Forelimb muscle (tissue), 1 donor: Measurements from ENCODE around the gene ERC1. TPM values are rescaled to one million over a fixed set of nuclear protein-coding genes. Genes with fewer than 3 reads are reported as not detected.

ENCODE experiments used
- DNase-seq: peaks from one replicate; pipeline ENCODE4 v3.0.0-alpha.2; 2013; ENCODE audit warnings: low read depth
- polyA plus RNA-seq: library from polyadenylated mRNA; unstranded; fragments of 120-200 nt; gene quantifications from one replicate; pipeline ENCODE4 v1.2.1, GENCODE V29; 2013; ENCODE audit not compliant: insufficient read length

ERC1 gene
- polyA plus RNA-seq = 20.4 TPM

DNA sequence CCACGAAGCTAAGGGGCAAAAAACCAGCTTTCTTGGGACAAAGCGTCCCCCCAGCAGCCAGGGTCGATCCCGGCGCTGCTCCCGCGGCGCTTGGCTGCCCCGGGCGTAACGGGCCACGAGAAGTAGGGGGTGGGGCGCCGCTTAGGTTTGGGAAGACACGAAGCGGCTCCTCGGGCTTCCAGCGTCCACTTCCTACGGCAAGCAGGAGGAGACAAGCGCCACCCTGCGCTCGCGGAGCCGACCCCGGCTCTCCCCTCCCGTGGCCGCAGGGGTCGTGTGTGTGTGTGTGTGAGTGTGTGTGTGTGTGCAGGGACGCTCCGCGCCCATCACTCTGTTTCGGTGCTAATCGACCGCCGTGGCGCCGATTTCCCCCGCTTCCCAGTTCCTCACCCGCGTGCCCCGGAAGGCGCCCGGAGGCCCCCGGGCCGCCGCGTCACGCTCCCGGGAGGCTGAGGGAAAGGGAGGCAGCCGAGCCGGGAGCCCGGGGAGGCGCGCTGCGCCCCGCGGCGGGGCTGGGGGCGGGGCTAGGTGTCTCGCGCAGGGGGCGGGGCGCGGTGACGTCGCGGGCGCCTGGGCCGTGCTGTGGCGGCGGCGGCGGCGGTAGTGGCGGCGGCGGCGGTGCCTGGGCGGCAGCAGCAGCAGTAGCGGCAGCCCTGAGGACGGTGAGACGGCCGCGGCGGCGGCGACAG lies at the start of gene ERC1:
ERC1 (plus strand) TSS at position 563 of the 689 bp plus-strand sequence. CDS start 36,681 bp downstream, outside the sequence.
- DNase-seq = peak; percentile 62

- no peak for DNase-seq
These were observed 48.0 kb upstream of the ERC1 start for GRCh38 chr12:943051-943450.

GRCh38 chr12:944211-944610 lies 46.8 kb upstream of the ERC1 start:
- no peak for DNase-seq

GRCh38 chr12:946212-946611 lies 44.8 kb upstream of the ERC1 start:
- no peak for DNase-seq

DNA sequence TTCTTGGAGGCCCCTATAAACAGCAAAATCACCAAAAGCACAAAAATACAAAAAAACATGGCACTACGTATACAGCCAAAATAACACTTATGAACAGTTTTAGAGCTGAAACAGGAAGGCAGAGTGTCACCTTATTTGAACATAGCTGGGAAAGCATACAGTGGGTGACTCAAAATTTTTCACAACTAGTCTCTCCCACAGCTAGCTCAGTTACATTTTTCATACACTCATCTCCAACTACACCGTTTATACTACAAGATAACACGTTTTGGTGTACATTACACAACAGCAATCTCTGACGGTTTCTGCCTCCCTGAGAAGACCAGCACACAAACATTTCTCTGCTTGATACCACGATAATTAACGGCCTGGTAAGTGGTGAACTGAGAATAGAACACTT lies 44.4 kb upstream of the ERC1 start:
- DNase-seq = no peak

GRCh38 chr12:948238-948637 lies 42.8 kb upstream of the ERC1 start:
- no peak for DNase-seq

DNA sequence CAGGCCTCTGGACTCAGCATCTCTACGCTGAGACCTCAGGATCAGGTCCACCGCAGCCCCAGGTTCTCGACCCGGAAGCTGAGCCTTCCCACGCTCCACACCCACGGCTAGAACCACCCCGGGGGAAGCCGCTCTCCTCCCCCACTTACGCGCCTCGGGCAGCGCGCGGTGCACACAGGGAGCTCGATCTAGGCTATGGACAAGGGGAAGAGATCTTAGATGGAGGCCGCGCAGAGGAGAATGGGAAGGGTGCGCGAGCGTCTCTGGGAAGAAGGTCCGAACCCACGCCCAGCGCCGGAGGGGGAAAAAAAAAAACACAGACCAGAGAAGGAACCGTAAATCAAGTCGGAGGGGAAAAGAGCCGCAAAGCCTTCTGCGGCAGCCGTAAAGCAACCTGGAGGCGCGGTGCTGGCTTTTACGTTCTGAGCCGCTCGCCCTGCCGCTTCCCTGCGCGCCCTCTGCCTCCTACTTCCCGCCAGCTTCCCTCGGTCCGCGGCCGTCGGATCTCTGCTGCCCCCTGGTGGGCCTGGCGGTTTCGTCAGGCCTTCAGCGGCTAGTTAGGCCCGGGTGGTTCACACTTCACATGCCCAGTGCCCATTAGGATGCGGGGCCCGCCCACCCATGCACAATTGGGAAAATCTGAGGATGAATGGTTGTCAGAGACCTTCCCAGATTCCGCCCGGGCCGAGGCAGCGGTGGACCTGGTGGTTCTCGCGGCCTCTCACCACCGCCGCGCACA lies 41.4 kb upstream of the ERC1 start, which contains the start of gene RAD52:
RAD52 (minus strand) TSS at position 242 of the 739 bp plus-strand sequence. CDS start 16,636 bp downstream, outside the sequence.
- DNase-seq = peak; percentile 96

GRCh38 chr12:951176-951575 lies 39.8 kb upstream of the ERC1 start:
- DNase-seq = no peak

DNA sequence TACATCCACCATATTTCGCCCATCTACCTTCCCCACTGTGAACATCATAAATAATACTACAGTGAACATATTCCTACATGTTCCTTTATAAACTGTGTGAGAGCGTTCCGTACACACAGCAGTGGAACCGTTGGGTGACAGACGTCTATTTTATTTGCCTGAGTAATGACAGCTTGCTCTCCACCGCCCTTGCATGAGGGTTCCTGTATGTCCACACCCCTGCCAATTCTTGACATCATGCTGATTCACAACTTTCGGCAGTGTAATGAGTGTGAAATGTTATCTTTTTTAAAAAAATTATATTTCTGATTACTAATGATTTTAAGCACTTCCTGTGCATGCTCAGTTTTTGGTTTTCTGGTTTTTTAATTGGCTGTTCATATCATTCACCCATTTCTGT lies 37.2 kb upstream of the ERC1 start:
- DNase-seq = no peak

DNA sequence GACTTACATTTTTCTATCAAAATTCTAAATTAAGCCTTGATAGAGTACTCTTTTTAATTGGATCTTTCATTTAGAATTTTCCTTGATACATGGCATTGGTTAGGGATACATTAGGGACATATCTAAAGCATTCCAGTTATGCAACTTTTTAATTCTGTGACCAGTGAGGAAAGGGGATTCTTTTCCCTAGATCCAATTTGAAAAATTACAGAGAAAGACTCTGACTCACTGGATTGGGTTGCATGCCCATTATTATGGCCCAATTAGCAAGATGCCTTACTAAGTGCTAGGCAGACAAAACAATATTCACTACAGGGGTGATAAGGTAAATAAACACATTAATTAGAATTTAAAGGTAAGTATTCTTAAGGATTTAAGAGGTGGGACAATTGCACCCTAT lies 36.3 kb upstream of the ERC1 start:
- no peak for DNase-seq

DNA sequence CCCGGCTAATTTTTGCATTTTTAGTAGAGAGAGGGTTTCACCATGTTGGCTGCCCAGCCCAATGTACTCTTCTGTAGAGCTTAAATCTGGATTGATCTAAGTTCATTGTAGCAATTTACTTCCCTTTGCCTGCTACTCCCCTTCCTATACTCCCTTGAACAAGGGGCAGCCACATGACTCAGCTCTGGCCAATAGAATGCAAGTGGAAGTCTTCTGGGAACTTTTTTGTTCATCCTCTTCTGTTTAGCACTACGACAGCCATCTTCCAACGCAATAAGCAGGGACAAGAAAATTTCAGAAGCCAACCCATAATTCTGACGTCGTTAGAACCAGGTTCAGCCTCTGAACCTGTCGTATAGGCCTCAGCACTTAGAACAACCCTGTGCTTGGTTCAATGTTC lies 35.1 kb upstream of the ERC1 start:
- no peak for DNase-seq

GRCh38 chr12:958588-959123 lies 32.4 kb upstream of the ERC1 start:
- no peak for DNase-seq

- DNase-seq = no peak
These were observed 24.3 kb upstream of the ERC1 start for GRCh38 chr12:966724-967123.

GRCh38 chr12:967641-968040 lies 23.4 kb upstream of the ERC1 start:
- no peak for DNase-seq

- no peak for DNase-seq
These were observed 22.5 kb upstream of the ERC1 start for GRCh38 chr12:968545-968944.

DNA sequence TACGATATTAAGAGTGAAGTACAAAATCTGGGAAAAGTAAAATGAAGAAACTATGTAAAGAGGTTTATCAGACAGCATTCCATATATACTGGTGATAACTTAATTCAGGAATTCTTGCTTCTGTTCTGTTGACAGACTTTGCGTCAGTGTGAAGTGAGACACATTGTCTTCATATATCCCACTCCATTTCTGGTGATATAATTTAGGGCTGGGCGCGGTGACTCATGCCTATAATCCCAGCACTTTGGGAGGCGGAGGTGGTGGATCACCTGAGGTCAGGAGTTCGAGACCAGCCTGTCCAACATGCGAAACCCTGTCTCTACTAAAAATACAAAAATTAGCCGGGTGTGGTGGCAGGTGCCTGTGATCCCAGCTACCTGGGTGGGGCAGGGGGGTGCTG lies 21.2 kb upstream of the ERC1 start:
- no peak for DNase-seq

GRCh38 chr12:971991-972390 lies 19.0 kb upstream of the ERC1 start:
- DNase-seq = no peak

- no peak for DNase-seq
These were observed 16.7 kb upstream of the ERC1 start for GRCh38 chr12:974271-974862.

- no peak for DNase-seq
These were observed 14.4 kb upstream of the ERC1 start for GRCh38 chr12:976644-977043.

DNA sequence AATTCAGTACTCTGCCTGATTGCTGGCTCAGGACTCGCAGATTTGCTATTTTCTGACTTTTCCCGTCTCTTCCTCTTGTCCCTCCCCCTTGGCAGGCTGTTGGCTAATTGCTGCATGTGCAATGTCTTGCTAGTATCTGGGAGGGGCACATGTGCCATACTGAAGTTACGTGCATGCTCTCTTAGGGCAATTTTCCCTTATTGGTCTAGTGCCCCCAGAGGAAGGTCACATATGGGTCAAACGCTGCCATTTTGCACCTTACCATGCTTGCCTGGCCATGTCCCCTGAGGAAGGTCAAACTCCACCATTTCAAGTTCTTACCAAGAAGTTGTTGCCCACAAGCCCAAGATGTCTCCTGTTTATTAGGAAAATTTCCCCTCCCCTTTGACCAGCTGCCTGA lies 13.9 kb upstream of the ERC1 start:
- DNase-seq = no peak

DNA sequence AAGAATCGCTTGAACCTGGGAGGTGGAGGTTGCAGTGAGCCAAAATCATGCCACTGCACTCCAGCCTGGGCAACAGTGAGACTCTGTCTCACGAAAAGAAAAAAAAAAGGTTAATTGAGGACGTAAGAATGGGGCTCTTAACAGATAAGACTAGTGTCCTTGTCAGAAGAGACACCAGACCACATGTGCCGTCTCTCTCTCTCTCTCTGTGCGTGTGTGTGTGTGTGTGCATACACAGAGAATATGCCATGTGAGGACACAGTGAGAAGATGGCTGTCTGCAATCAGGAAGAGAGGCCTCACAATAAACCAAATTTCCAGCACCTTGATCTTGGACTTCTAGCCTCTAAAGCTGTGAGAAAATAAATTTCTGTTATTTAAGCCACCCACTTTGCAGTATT lies 11.7 kb upstream of the ERC1 start:
- no peak for DNase-seq

GRCh38 chr12:981176-981828 lies 9.7 kb upstream of the ERC1 start:
- no peak for DNase-seq
